Kidney (tissue), 14 donors: ENCODE results near the gene LRRTM3. TPM values are rescaled to one million over a fixed set of nuclear protein-coding genes. Genes with fewer than 3 reads are reported as not detected.

Source experiments
- DNase-seq, 5 donors: peaks; one replicate each; pipeline ENCODE4 v3.0.0-alpha.2; 2013 to 2020
- FAIRE-seq: peaks from 2 replicates; lab custom pipeline; 2012; peaks lifted over from hg19 to GRCh38; lab: Jason Lieb, UNC
- H3K27ac ChIP-seq, 2 donors: one replicate each; pipeline ENCODE4 v1.7.0; 2013; ENCODE audit warnings: low read depth in 2 of 2, low read length in 2 of 2, inconsistent platforms in 1 of 2
- H3K27me3 ChIP-seq: one replicate; pipeline ENCODE4 v1.7.1; 2013; ENCODE audit warnings: low read length, inconsistent platforms; ENCODE audit not compliant: control insufficient read depth, insufficient read depth
- H3K36me3 ChIP-seq, 3 donors: one replicate each; pipeline versions ENCODE4 v1.7.0 to v1.7.1; 2013; ENCODE audit warnings: low read length in 3 of 3, control low read depth in 1 of 3, inconsistent platforms in 1 of 3; ENCODE audit not compliant: insufficient read depth in 3 of 3, control insufficient read depth in 2 of 3
- H3K4me1 ChIP-seq, 3 donors: one replicate each; pipeline versions ENCODE4 v1.7.0 to v1.7.1; 2013; ENCODE audit warnings: low read length in 3 of 3, inconsistent platforms in 1 of 3, low read depth in 1 of 3; ENCODE audit not compliant: control insufficient read depth in 2 of 3, insufficient read depth in 2 of 3
- H3K4me3 ChIP-seq, 3 donors: one replicate each; pipeline versions ENCODE4 v1.7.0 to v1.8.1; 2013; ENCODE audit warnings: low read length in 3 of 3, control low read depth in 1 of 3, inconsistent platforms in 1 of 3
- H3K9ac ChIP-seq, 3 donors: one replicate each; pipeline versions ENCODE4 v1.7.0 to v1.7.1; 2013; ENCODE audit warnings: low read length in 3 of 3, control low read depth in 1 of 3, inconsistent platforms in 1 of 3
- H3K9me3 ChIP-seq, 3 donors: one replicate each; pipeline versions ENCODE4 v1.7.0 to v1.7.1; 2013; ENCODE audit warnings: low read length in 3 of 3, control low read depth in 1 of 3, inconsistent platforms in 1 of 3; ENCODE audit not compliant: control insufficient read depth in 2 of 3, insufficient read depth in 1 of 3
- intact Hi-C: fragments of 100-400 bp; cut with DNase I; formaldehyde crosslinking; loops from one replicate; pipeline ENCODE4 v1.11.1; 2022
- polyA plus RNA-seq: library from polyadenylated mRNA; stranded (reverse); fragments of 350-450 nt; fragmentation: Illumina TruSeq; extraction: RNeasy Lipid Tissue Mini Kit (QIAGEN cat#74804); gene quantifications from one replicate; pipeline ENCODE4 v1.2.3, GENCODE V29; 2014; ENCODE audit warnings: low read depth, low replicate concordance; ENCODE audit not compliant: insufficient read depth
- total RNA-seq: library from RNA; stranded (reverse); fragmentation: NEBNext Ultra II Directional; extraction: Animal tissue kit (Norgen Biotek cat#: 25700); gene quantifications from one replicate; pipeline ENCODE4 v1.2.1, GENCODE V29; 2021
- TF ChIP-seq, protein P1 (sequence below): IDR thresholded peaks from 3 replicates; pipeline ENCODE4 v1.5.1; 2012; ENCODE audit warnings: mild to moderate bottlenecking, moderate library complexity, borderline replicate concordance; ENCODE audit not compliant: insufficient read depth; ENCODE audit errors: extremely low read depth
- donor health status: control.
- donor health status: control.
- donor health status: control.
- donor health status: control.
- donor health status: control.
- donor health status: DM: yes; HTN: yes; CAD: no.
- donor health status: Normal renal cell carcinoma (clear cell type).

LRRTM3 gene
- total and polyA plus RNA-seq, 2 donors from 2014 or later = 0.22 TPM; not detected in 1

DNA sequence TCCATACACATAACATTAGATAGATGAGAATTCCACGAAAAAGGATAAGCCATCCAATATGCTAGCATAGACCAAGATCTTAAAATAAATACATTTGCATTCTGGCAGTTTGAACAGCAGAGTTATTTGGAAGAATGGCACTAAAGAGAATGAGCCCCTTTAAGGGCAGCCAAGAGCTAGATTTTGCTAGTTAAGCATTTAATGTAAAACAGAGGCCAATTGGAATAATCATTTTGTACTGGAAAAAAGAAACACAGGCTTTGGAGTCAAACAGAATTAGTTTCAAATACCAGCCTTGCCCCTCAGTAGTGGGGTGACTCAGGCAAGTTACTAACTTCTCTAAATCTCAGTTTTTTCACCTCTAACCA is 56.2 kb downstream of the LRRTM3 start:
- Histone ChIP-seq H3K36me3 (no peaks in the 10 kb centered on the region), H3K27ac (no peak overlapping the region), H3K27me3 (no peaks in the 10 kb centered on the region), H3K4me3 (no peak overlapping the region), H3K9me3 (no peaks in the 10 kb centered on the region), H3K4me1 (no peaks in the 10 kb centered on the region), H3K9ac (no peak overlapping the region)
- DNase-seq = no peak
- no peak for FAIRE-seq
- intact Hi-C loops = no loop called here
- TF ChIP-seq, protein P1, sequence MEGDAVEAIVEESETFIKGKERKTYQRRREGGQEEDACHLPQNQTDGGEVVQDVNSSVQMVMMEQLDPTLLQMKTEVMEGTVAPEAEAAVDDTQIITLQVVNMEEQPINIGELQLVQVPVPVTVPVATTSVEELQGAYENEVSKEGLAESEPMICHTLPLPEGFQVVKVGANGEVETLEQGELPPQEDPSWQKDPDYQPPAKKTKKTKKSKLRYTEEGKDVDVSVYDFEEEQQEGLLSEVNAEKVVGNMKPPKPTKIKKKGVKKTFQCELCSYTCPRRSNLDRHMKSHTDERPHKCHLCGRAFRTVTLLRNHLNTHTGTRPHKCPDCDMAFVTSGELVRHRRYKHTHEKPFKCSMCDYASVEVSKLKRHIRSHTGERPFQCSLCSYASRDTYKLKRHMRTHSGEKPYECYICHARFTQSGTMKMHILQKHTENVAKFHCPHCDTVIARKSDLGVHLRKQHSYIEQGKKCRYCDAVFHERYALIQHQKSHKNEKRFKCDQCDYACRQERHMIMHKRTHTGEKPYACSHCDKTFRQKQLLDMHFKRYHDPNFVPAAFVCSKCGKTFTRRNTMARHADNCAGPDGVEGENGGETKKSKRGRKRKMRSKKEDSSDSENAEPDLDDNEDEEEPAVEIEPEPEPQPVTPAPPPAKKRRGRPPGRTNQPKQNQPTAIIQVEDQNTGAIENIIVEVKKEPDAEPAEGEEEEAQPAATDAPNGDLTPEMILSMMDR = no peak

- H3K9me3 ChIP-seq = no peaks in the 10 kb centered on the region
- no peak for FAIRE-seq
- no peak overlapping the region for H3K9ac ChIP-seq
- intact Hi-C loops = no loop called here
- no peaks in the 10 kb centered on the region for H3K27me3 ChIP-seq
- DNase-seq = peak in 1 of 5 donors; percentile 10
- no peaks in the 10 kb centered on the region for H3K4me1 ChIP-seq
- no peak overlapping the region for H3K4me3 ChIP-seq
- no peaks in the 10 kb centered on the region for H3K36me3 ChIP-seq
- H3K27ac ChIP-seq = no peak overlapping the region
- TF ChIP-seq, protein P1 = no peak
Observed at GRCh38 chr10:66982792-66983474, 57.1 kb downstream of the LRRTM3 start.

- DNase-seq = no peak
- no peak overlapping the region for H3K9ac ChIP-seq
- no peak overlapping the region for H3K27ac ChIP-seq
- H3K27me3 ChIP-seq = no peaks in the 10 kb centered on the region
- intact Hi-C loops = no loop called here
- H3K4me1 ChIP-seq = no peaks in the 10 kb centered on the region
- no peaks in the 10 kb centered on the region for H3K36me3 ChIP-seq
- no peak for FAIRE-seq
- no peaks in the 10 kb centered on the region for H3K9me3 ChIP-seq
- no peak overlapping the region for H3K4me3 ChIP-seq
- TF ChIP-seq, protein P1 = no peak
Observed at GRCh38 chr10:66983475-66983818, 57.6 kb downstream of the LRRTM3 start.
